ENCODE measurements around the gene PRORP.

DNA sequence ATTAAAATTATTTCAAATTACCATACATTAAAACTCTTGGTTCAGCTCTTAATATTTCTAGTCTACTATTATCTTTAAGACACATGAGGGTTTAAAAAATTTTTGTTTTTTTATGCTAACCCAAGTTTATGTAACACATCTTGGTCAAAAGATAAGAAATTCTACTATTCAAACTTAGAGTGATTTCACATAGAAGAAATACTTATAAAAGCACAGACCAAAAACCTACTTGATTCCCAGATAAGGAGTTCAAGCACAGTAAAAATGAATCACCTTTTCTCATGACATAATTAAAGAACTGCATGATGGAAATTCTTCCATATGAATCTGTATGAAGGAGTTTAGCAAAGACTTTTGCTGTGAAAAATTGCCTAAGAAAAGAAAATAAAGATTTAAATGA is 14.5 kb upstream of the PRORP start:
- TF ChIP-seq, protein P1, sequence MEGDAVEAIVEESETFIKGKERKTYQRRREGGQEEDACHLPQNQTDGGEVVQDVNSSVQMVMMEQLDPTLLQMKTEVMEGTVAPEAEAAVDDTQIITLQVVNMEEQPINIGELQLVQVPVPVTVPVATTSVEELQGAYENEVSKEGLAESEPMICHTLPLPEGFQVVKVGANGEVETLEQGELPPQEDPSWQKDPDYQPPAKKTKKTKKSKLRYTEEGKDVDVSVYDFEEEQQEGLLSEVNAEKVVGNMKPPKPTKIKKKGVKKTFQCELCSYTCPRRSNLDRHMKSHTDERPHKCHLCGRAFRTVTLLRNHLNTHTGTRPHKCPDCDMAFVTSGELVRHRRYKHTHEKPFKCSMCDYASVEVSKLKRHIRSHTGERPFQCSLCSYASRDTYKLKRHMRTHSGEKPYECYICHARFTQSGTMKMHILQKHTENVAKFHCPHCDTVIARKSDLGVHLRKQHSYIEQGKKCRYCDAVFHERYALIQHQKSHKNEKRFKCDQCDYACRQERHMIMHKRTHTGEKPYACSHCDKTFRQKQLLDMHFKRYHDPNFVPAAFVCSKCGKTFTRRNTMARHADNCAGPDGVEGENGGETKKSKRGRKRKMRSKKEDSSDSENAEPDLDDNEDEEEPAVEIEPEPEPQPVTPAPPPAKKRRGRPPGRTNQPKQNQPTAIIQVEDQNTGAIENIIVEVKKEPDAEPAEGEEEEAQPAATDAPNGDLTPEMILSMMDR (IDR thresholded peaks at IDR 0.05) = no peak
- TF ChIP-seq POLR2A (IDR thresholded peaks at IDR 0.05) = no peak
